HG02588 (cell line): ENCODE results near the gene VTN.

ENCODE experiments used
- ATAC-seq: cut with Tn5 transposase; IDR thresholded peaks from one replicate; pipeline ENCODE4 v1.9.1; 2021; ENCODE audit warnings: mild to moderate bottlenecking, moderate library complexity; ENCODE audit not compliant: unreplicated experiment

The VTN gene

GRCh38 chr17:28325211-28325610 lies 44.9 kb downstream of the VTN start:
- ATAC-seq = no peak

GRCh38 chr17:28324781-28325180 lies 45.3 kb downstream of the VTN start:
- no peak for ATAC-seq

DNA sequence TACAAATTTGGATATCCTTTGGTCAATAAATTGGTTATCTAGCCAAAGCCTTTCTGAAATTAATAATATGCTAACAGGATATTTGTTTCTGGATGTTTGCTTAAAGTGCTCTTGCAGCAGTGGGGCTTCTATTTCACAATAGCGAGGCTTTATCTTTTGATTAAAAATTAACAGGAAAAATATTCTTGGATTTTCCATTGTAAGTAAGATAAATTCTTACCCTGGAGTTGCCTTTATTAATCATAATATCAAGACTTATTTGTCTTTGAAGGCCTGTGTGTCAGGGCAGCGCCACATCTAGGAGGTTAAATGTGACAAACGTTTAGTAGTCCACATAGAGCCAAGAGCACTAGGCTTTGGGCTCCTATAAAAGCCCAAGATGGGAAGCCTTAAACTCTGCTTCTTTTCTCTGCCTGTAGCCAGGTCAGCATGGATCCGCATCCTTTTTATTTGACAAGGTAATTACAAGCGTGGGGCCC lies 45.8 kb downstream of the VTN start:
- ATAC-seq = no peak

GRCh38 chr17:28320215-28321061 lies 49.7 kb downstream of the VTN start:
- no peak for ATAC-seq

DNA sequence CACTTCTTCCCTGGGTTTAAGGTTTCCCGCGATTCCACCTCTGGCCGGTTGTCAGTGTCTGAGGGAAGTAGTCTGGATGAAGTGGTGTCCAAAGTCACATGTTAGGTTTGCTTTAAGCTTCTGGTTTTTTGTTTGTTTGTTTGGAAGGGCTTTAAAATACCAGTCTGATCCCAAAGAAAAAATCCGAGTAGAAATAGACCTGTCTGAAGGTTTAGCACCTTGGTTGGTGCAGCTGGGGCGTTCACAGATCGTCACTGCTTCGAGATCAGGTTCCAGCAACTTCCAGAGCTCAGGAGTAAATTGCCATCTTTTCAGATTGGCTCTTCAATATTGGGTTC lies 50.5 kb downstream of the VTN start:
- ATAC-seq = no peak

GRCh38 chr17:28318759-28319597 lies 51.1 kb downstream of the VTN start, which contains the start of gene TMEM97:
TMEM97 (plus strand) TSS chr17:28319200; CDS start chr17:28319240, 40 bp downstream.
- ATAC-seq = peak; percentile 96

DNA sequence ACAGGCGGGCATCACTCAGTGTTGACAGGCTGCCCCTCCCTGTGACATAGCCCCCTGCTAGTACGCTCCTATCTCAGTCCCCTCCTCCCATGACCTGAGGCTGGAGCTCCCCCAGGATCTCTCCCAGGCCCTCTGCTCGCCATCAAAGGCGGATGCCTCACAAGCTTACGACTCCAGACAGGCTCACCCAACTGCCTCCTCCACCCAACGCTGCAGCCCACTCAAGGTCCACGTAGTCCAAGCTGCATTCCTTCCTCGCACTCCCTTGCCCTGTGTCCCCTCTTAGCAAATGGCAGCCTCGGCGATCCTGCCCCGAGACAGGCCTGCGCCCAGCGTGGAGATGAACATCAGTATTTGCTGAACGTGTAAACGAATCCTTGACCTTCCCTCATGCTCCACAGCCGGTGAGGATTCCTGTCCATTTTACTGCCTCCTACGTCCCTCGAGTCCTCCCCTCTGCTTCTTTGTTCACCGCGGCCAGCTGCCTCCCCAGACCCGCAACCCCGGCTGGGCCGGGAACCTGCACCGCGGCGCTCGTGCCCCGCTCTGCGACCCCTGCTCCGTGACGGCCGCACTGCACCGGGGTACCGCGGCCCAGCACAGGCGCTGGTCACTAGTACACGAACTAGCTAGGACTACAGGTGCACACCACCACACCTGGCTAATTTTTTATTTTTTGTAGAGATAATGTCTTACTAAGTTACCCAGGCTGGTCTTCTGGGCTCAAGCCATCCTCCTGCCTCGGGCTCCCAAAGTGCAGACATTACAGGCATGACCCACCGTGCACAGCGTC lies 51.9 kb downstream of the VTN start:
- ATAC-seq = no peak
